K562 (cell line): Measurements from ENCODE around the gene FIBP. TPM values are rescaled to one million over a fixed set of nuclear protein-coding genes. Genes with fewer than 3 reads are reported as not detected.

Experiments used
- BCL6 ChIP-seq: fragments of 250-450 bp; sonication (Bioruptor Pico); IDR thresholded peaks from 2 replicates; pipeline ENCODE4 v1.4.0; 2020
- BRF2 ChIP-seq: IDR thresholded peaks from 3 replicates; pipeline ENCODE4 v1.6.1; 2011; ENCODE audit warnings: borderline replicate concordance, mild to moderate bottlenecking; ENCODE audit not compliant: insufficient read length, insufficient read depth
- C11orf30 ChIP-seq: fragments of 450-650 bp; IDR thresholded peaks from 2 replicates; pipeline ENCODE4 v1.6.1; 2016; ENCODE audit warnings: low read depth, mild to moderate bottlenecking
- CBX8 ChIP-seq: fragments of 200-600 bp; sonication (generic); IDR thresholded peaks from 2 replicates; pipeline ENCODE4 v1.6.1; 2012; ENCODE audit warnings: borderline replicate concordance, mixed run types, low read depth, mild to moderate bottlenecking, moderate library complexity, mixed read lengths, low read length, control low read depth, inconsistent platforms; ENCODE audit not compliant: poor library complexity, severe bottlenecking; ENCODE audit errors: extremely low read depth
- DNMT1 ChIP-seq: fragments of 450-650 bp; IDR thresholded peaks from 2 replicates; pipeline ENCODE4 v1.6.1; 2016; ENCODE audit warnings: antibody characterized with exemption, mild to moderate bottlenecking
- FOXJ3 ChIP-seq: sonication (generic); formaldehyde crosslinking; IDR thresholded peaks from 2 replicates; pipeline ENCODE4 v1.4.0; 2020; ENCODE audit warnings: mild to moderate bottlenecking, missing genetic modification reagents
- HMG20B ChIP-seq: fragments of 250-450 bp; sonication (Bioruptor Pico); IDR thresholded peaks from 2 replicates; pipeline ENCODE4 v1.5.0; 2021; ENCODE audit warnings: mild to moderate bottlenecking
- KDM5B ChIP-seq: fragments of 200-600 bp; sonication (generic); IDR thresholded peaks from 2 replicates; pipeline ENCODE4 v1.6.1; 2012; ENCODE audit warnings: low read depth, mild to moderate bottlenecking, moderate library complexity, low read length, control low read depth, inconsistent platforms; ENCODE audit not compliant: insufficient replicate concordance
- LARP7 ChIP-seq: fragments of 450-650 bp; IDR thresholded peaks from 2 replicates; pipeline ENCODE4 v1.6.1; 2016
- MAFF ChIP-seq: IDR thresholded peaks from 2 replicates; pipeline ENCODE4 v1.6.1; 2012; ENCODE audit warnings: low read length, improper control_type of control experiment
- MECOM ChIP-seq: fragments of 250-450 bp; sonication (Bioruptor Pico); IDR thresholded peaks from 2 replicates; pipeline ENCODE4 v1.8.0; 2022; ENCODE audit warnings: inconsistent platforms
- MTA1 ChIP-seq: fragments of 450-650 bp; IDR thresholded peaks from 2 replicates; pipeline ENCODE4 v1.6.1; 2017; ENCODE audit warnings: borderline replicate concordance
- NR2C1 ChIP-seq, 2 experiments: fragments of 450-650 bp; IDR thresholded peaks; 2 replicates each; pipeline ENCODE4 v1.6.1; 2017; ENCODE audit warnings: mild to moderate bottlenecking in 2 of 2, antibody characterized with exemption in 1 of 2, inconsistent platforms in 1 of 2, missing compliant biosample characterization in 1 of 2, missing genetic modification characterization in 1 of 2
- NR3C1 ChIP-seq: sonication (generic); formaldehyde crosslinking; IDR thresholded peaks from 2 replicates; pipeline ENCODE4 v1.8.1; 2022; ENCODE audit warnings: missing genetic modification reagents
- POLR2G ChIP-seq: fragments of 200-400 bp; formaldehyde crosslinking; IDR thresholded peaks from 2 replicates; pipeline ENCODE4 v1.6.1; 2017; ENCODE audit warnings: low read depth, mild to moderate bottlenecking, antibody characterized with exemption, low read length, moderate library complexity
- RERE ChIP-seq: sonication (generic); formaldehyde crosslinking; IDR thresholded peaks from 2 replicates; pipeline ENCODE4 v1.8.0; 2023; ENCODE audit warnings: missing genetic modification reagents, mild to moderate bottlenecking, borderline replicate concordance
- RNF2 ChIP-seq: sonication (generic); IDR thresholded peaks from 2 replicates; pipeline ENCODE4 v1.6.1; 2016
- SRF ChIP-seq, 2 experiments: fragments of 250-450, 450-650 bp in 1 of 2; sonication (Bioruptor Pico) in 1 of 2; sonication (generic) in 1 of 2; formaldehyde crosslinking; IDR thresholded peaks; 2 replicates each; pipeline versions ENCODE4 v1.5.0 to v1.5.1; 2020 to 2022; ENCODE audit warnings: mild to moderate bottlenecking in 1 of 2, missing genetic modification reagents in 1 of 2
- TBL1XR1 ChIP-seq, 2 experiments: IDR thresholded peaks; 2 replicates each; pipeline ENCODE4 v1.6.1; 2012; ENCODE audit warnings: improper control_type of control experiment in 2 of 2, low read length in 2 of 2, mild to moderate bottlenecking in 1 of 2
- TBP ChIP-seq: optimal IDR thresholded peaks from 2 replicates; pipeline ENCODE3; 2011; ENCODE audit warnings: low read depth, low read length, improper control_type of control experiment
- TSC22D4 ChIP-seq: fragments of 450-650 bp; IDR thresholded peaks from 2 replicates; pipeline ENCODE4 v1.6.1; 2016; ENCODE audit warnings: missing genetic modification characterization, missing biosample characterization, control low read depth
- ZFP36 ChIP-seq: fragments of 150-350 bp; IDR thresholded peaks from 2 replicates; pipeline ENCODE4 v1.6.1; 2018; ENCODE audit warnings: low read length, low read depth; ENCODE audit not compliant: partially characterized antibody
- ZNF140 ChIP-seq: fragments of 250-450 bp; sonication (Bioruptor Pico); IDR thresholded peaks from 2 replicates; pipeline ENCODE4 v1.8.0; 2021; ENCODE audit warnings: moderate library complexity, mild to moderate bottlenecking, inconsistent platforms
- ZNF174 ChIP-seq: fragments of 250-450 bp; sonication (Bioruptor Pico); IDR thresholded peaks from 2 replicates; pipeline ENCODE4 v1.4.0; 2020; ENCODE audit warnings: mild to moderate bottlenecking
- polyA plus RNA-seq, 8 experiments: library from polyadenylated mRNA; depleted of rRNA in 4 of 8; stranded (reverse) in 5 of 8; unstranded in 3 of 8; fragments of >200 nt; fragmentation: Nextera tagmentation in 2 of 8; fragmentation: Illumina TruSeq in 1 of 8; extraction: Ambion mirVana in 2 of 8; extraction: Trizol in 1 of 8; gene quantifications; 2 replicates each; pipeline versions ENCODE4 v1.2.1 to v1.2.3, GENCODE V29; 2011 to 2014; ENCODE audit warnings: inconsistent platforms in 1 of 8, missing spikeins in 1 of 8
- total RNA-seq, 7 experiments: library from RNA; depleted of rRNA in 6 of 7; stranded (reverse); fragments of >200 nt in 6 of 7; fragmentation: Illumina TruSeq in 2 of 7; extraction: Trizol in 2 of 7; gene quantifications; 2 replicates each; pipeline versions ENCODE4 v1.2.1 to v1.2.3, GENCODE V29; 2011 to 2021; ENCODE audit warnings: low replicate concordance in 1 of 7

FIBP gene
- total and polyA plus RNA-seq, 9 of the 15 experiments (the other 6 are each of a cell fraction or from before 2014, with no cell fraction given) = 41.2 to 79.2 (median 48.6) TPM

- TF ChIP-seq RERE (CRISPR knock-in tag) (0 out of 2 replicates have a peak, but pooled peaks have one; percentile 81), LARP7 (no peak), TBL1XR1 (IDR thresholded peaks at IDR 0.05; ENCODE audit: low read length in 2 of 2) (peak in 1 of 2 experiments; percentile 41; a peak in 1 of 4 replicates), RNF2 (no peak; the same call in none of the 2 replicates), KDM5B (peak; percentile 97), ZFP36 (peak; percentile 22), C11orf30 (peak; percentile 93), BCL6 (no peak), POLR2G (peak; percentile 97), CBX8 (no peak), MTA1 (peak; percentile 96), HMG20B (no peak), NR2C1 (IDR thresholded peaks at IDR 0.05) (peak; percentile 85), NR2C1 (tag; IDR thresholded peaks at IDR 0.05) (peak; percentile 77), DNMT1 (no peak), TSC22D4 (tag) (no peak), MECOM (CRISPR knock-in tag) (no peak), TBP (no peak), SRF (CRISPR knock-in tag; IDR thresholded peaks at IDR 0.05) (peak in 1 of 2 experiments; percentile 40; a peak in 1 of 4 replicates), ZNF174 (no peak), FOXJ3 (CRISPR knock-in tag) (no peak), ZNF140 (CRISPR knock-in tag) (no peak), BRF2 (no peak), NR3C1 (CRISPR knock-in tag) (no peak), MAFF (no peak)
Observed at GRCh38 chr11:65888163-65888814, at the start of gene FIBP (continued).
